Stimulated activated naive CD8-positive, alpha-beta T cell treated with anti-CD3 and anti-CD28 coated beads, Interleukin-15, amount 100 ng/mL, for 72 hours (primary cell): ENCODE measurements around the gene DDIT4.

ENCODE experiments used
- ATAC-seq: fragments of 150-1000 bp; cut with Tn5 transposase; 2 replicates; pipeline ENCODE4 v1.10.0; 2021; ENCODE audit warnings: mild to moderate bottlenecking, moderate library complexity
- DNase-seq, 2 donors: peaks; one replicate each; pipeline ENCODE4 v3.0.0; 2021 to 2022
- H3K27ac Mint-ChIP-seq, 2 donors: one replicate each; pipeline ENCODE4 v1.8.0; 2022; ENCODE audit warnings: mild to moderate bottlenecking in 2 of 2, mixed read lengths in 2 of 2, moderate library complexity in 2 of 2
- H3K27me3 Mint-ChIP-seq: one replicate; pipeline ENCODE4 v1.8.0; 2022; ENCODE audit warnings: mixed read lengths
- H3K4me1 Mint-ChIP-seq: one replicate; pipeline ENCODE4 v1.8.0; 2022; ENCODE audit warnings: mild to moderate bottlenecking, mixed read lengths
- H3K4me3 Mint-ChIP-seq, 2 donors: one replicate each; pipeline ENCODE4 v1.8.0; 2022; ENCODE audit warnings: mild to moderate bottlenecking in 2 of 2, mixed read lengths in 2 of 2, moderate library complexity in 1 of 2
- H3K9me3 Mint-ChIP-seq, 2 donors: one replicate each; pipeline ENCODE4 v1.8.0; 2022; ENCODE audit warnings: mixed read lengths in 2 of 2

Gene DDIT4

GRCh38 chr10:72311667-72312066 is 37.9 kb downstream of the DDIT4 start:
- Mint-ChIP-seq H3K27me3 (no peaks in the 10 kb centered on the region), H3K9me3 (no peaks in the 10 kb centered on the region), H3K4me1 (peaks cover 67% of the 10 kb centered on the region), H3K4me3 (peak overlapping the region in 1 of 2 donors; percentile 13), H3K27ac (peak overlapping the region; percentile 19 to 48)
- ATAC-seq, result peak; percentile 73
- DNase-seq, result no peak

GRCh38 chr10:72312865-72313391 is 39.2 kb downstream of the DDIT4 start:
- H3K4me1 Mint-ChIP-seq, result peaks cover 71% of the 10 kb centered on the region
- no peak overlapping the region for H3K27ac Mint-ChIP-seq
- ATAC-seq, result no peak
- no peaks in the 10 kb centered on the region for H3K27me3 Mint-ChIP-seq
- H3K4me3 Mint-ChIP-seq, result no peak overlapping the region
- no peaks in the 10 kb centered on the region for H3K9me3 Mint-ChIP-seq
- DNase-seq, result no peak

GRCh38 chr10:72314263-72314662 is 40.5 kb downstream of the DDIT4 start:
- no peak for ATAC-seq
- peaks cover 71% of the 10 kb centered on the region for H3K4me1 Mint-ChIP-seq
- H3K4me3 Mint-ChIP-seq, result no peak overlapping the region
- no peak overlapping the region for H3K27ac Mint-ChIP-seq
- no peak for DNase-seq
- H3K9me3 Mint-ChIP-seq, result no peaks in the 10 kb centered on the region
- H3K27me3 Mint-ChIP-seq, result no peaks in the 10 kb centered on the region

- Mint-ChIP-seq H3K27ac (peak overlapping the region in 1 of 2 donors; percentile 52), H3K4me1 (peaks cover 66% of the 10 kb centered on the region), H3K9me3 (no peaks in the 10 kb centered on the region), H3K27me3 (no peaks in the 10 kb centered on the region), H3K4me3 (no peak overlapping the region)
- DNase-seq (no peak), ATAC-seq (no peak)
Measured at GRCh38 chr10:72315054-72315453, 41.3 kb downstream of the DDIT4 start.

- peak overlapping the region; percentile 22 to 48 for H3K27ac Mint-ChIP-seq
- H3K4me3 Mint-ChIP-seq, result peak overlapping the region; percentile 37 to 68
- H3K27me3 Mint-ChIP-seq, result no peaks in the 10 kb centered on the region
- peaks cover 66% of the 10 kb centered on the region for H3K4me1 Mint-ChIP-seq
- no peak for ATAC-seq
- H3K9me3 Mint-ChIP-seq, result no peaks in the 10 kb centered on the region
- DNase-seq, result no peak
Measured at GRCh38 chr10:72315611-72316385, 42.1 kb downstream of the DDIT4 start.

- peaks cover 69% of the 10 kb centered on the region for H3K4me1 Mint-ChIP-seq
Measured at GRCh38 chr10:72316386-72316700, 42.6 kb downstream of the DDIT4 start.

GRCh38 chr10:72316748-72317435 is 43.2 kb downstream of the DDIT4 start:
- ATAC-seq (no peak), DNase-seq (peak; percentile 35 to 55)
- Mint-ChIP-seq H3K27ac (peak overlapping the region; percentile 76 to 88), H3K9me3 (no peaks in the 10 kb centered on the region), H3K27me3 (no peaks in the 10 kb centered on the region), H3K4me1 (peaks cover 70% of the 10 kb centered on the region), H3K4me3 (peak overlapping the region; percentile 51 to 69)

More at GRCh38 chr10:72316386-72316700, 42.6 kb downstream of the DDIT4 start:
- DNase-seq, result no peak
- Mint-ChIP-seq H3K9me3 (no peaks in the 10 kb centered on the region), H3K4me3 (peak overlapping the region; percentile 37 to 68), H3K27ac (peak overlapping the region in 1 of 2 donors; percentile 22), H3K27me3 (no peaks in the 10 kb centered on the region)
- no peak for ATAC-seq

GRCh38 chr10:72318418-72319262 is 44.9 kb downstream of the DDIT4 start:
- Mint-ChIP-seq H3K9me3 (no peaks in the 10 kb centered on the region), H3K4me1 (peaks cover 82% of the 10 kb centered on the region), H3K27me3 (no peaks in the 10 kb centered on the region), H3K27ac (peak overlapping the region; percentile 99 to 100), H3K4me3 (peak overlapping the region; percentile 87 to 89)
- ATAC-seq (no peak), DNase-seq (no peak)

GRCh38 chr10:72319416-72320254 is 45.9 kb downstream of the DDIT4 start:
- peak; percentile 70 for ATAC-seq
- Mint-ChIP-seq H3K27me3 (no peaks in the 10 kb centered on the region), H3K4me3 (peak overlapping the region; percentile 90 to 93), H3K27ac (peak overlapping the region; percentile 100), H3K4me1 (peaks cover 92% of the 10 kb centered on the region), H3K9me3 (no peaks in the 10 kb centered on the region)
- DNase-seq, result peak; percentile 93 to 95

GRCh38 chr10:72320676-72321247 is 47.0 kb downstream of the DDIT4 start:
- H3K27ac Mint-ChIP-seq, result peak overlapping the region; percentile 100
- no peaks in the 10 kb centered on the region for H3K27me3 Mint-ChIP-seq
- peak; percentile 85 to 94 for DNase-seq
- H3K4me3 Mint-ChIP-seq, result peak overlapping the region; percentile 90 to 93
- ATAC-seq, result peak; percentile 73
- peaks cover 87% of the 10 kb centered on the region for H3K4me1 Mint-ChIP-seq
- H3K9me3 Mint-ChIP-seq, result no peaks in the 10 kb centered on the region

GRCh38 chr10:72321248-72322029 is 47.7 kb downstream of the DDIT4 start:
- ATAC-seq, result no peak
- Mint-ChIP-seq H3K27ac (peak overlapping the region; percentile 100), H3K4me3 (peak overlapping the region; percentile 90 to 93), H3K9me3 (no peaks in the 10 kb centered on the region), H3K4me1 (peaks cover 85% of the 10 kb centered on the region), H3K27me3 (no peaks in the 10 kb centered on the region)
- peak; percentile 38 to 48 for DNase-seq

GRCh38 chr10:72322030-72322279 is 48.2 kb downstream of the DDIT4 start:
- H3K4me1 Mint-ChIP-seq, result peaks cover 85% of the 10 kb centered on the region
- no peak for DNase-seq
- no peaks in the 10 kb centered on the region for H3K27me3 Mint-ChIP-seq
- no peaks in the 10 kb centered on the region for H3K9me3 Mint-ChIP-seq
- peak overlapping the region; percentile 100 for H3K27ac Mint-ChIP-seq
- ATAC-seq, result no peak
- peak overlapping the region; percentile 81 to 93 for H3K4me3 Mint-ChIP-seq

GRCh38 chr10:72322280-72323058 is 48.7 kb downstream of the DDIT4 start:
- H3K27ac Mint-ChIP-seq, result peak overlapping the region; percentile 100
- peaks cover 82% of the 10 kb centered on the region for H3K4me1 Mint-ChIP-seq
- peak overlapping the region; percentile 81 to 93 for H3K4me3 Mint-ChIP-seq
- no peaks in the 10 kb centered on the region for H3K27me3 Mint-ChIP-seq
- DNase-seq (peak; percentile 57 to 73), ATAC-seq (peak; percentile 29)
- H3K9me3 Mint-ChIP-seq, result no peaks in the 10 kb centered on the region
